KMS-11 (cell line): ENCODE measurements around the gene TEX13B.

ENCODE experiments used
- H2AFZ ChIP-seq: fragments of 200-600 bp; sonication (generic); 2 replicates; pipeline ENCODE4 v1.6.1; 2016; ENCODE audit warnings: antibody characterized with exemption, mixed run types, low read depth
- H3K27ac ChIP-seq: fragments of 200-600 bp; sonication (generic); 2 replicates; pipeline ENCODE4 v1.6.1; 2016; ENCODE audit warnings: mild to moderate bottlenecking, mixed run types
- H3K27me3 ChIP-seq: fragments of 200-600 bp; sonication (generic); 2 replicates; pipeline ENCODE4 v1.6.1; 2017; ENCODE audit warnings: mild to moderate bottlenecking, low read depth, mixed run types, moderate library complexity; ENCODE audit not compliant: insufficient read depth
- H3K36me3 ChIP-seq: fragments of 200-600 bp; sonication (generic); 2 replicates; pipeline ENCODE4 v1.6.1; 2017; ENCODE audit warnings: mild to moderate bottlenecking, mixed run types; ENCODE audit not compliant: insufficient read depth
- H3K4me1 ChIP-seq: fragments of 200-600 bp; sonication (generic); 2 replicates; pipeline ENCODE4 v1.6.1; 2016; ENCODE audit warnings: mild to moderate bottlenecking, low read depth, mixed run types; ENCODE audit not compliant: poor library complexity, severe bottlenecking
- H3K4me2 ChIP-seq: fragments of 200-600 bp; sonication (generic); 2 replicates; pipeline ENCODE4 v1.7.0; 2016; ENCODE audit warnings: mild to moderate bottlenecking, mixed run types
- H3K4me3 ChIP-seq: fragments of 200-600 bp; sonication (generic); IDR thresholded peaks from 2 replicates; pipeline ENCODE4 v1.6.1; 2017; ENCODE audit warnings: low read depth, low read length, mixed read lengths; ENCODE audit not compliant: insufficient read depth
- H3K79me2 ChIP-seq: fragments of 200-600 bp; sonication (generic); 2 replicates; pipeline ENCODE4 v1.6.1; 2016; ENCODE audit warnings: low read depth, mixed run types; ENCODE audit not compliant: insufficient read depth
- H3K9ac ChIP-seq: fragments of 200-600 bp; sonication (generic); 2 replicates; pipeline ENCODE4 v1.6.1; 2016; ENCODE audit warnings: mild to moderate bottlenecking, mixed run types
- H4K20me1 ChIP-seq: fragments of 200-600 bp; sonication (generic); 2 replicates; pipeline ENCODE4 v1.6.1; 2016; ENCODE audit warnings: mild to moderate bottlenecking, mixed run types; ENCODE audit not compliant: insufficient read depth
- CTCF ChIP-seq: fragments of 200-600 bp; sonication (generic); conservative IDR thresholded peaks from 2 replicates; pipeline ENCODE4 v1.6.1; 2017; ENCODE audit warnings: low read depth, mild to moderate bottlenecking, antibody characterized with exemption, low read length, moderate library complexity, mixed read lengths

The TEX13B gene

GRCh38 chrX:107982356-107982755, at the start of gene TEX13B:
TEX13B (minus strand) TSS chrX:107982370; CDS start chrX:107982127, 243 bp downstream.
- Histone ChIP-seq H3K4me1 (no peaks in the 10 kb centered on the region), H3K9ac (no peak within 1 kb of the TSS), H3K4me3 (no peak within 1 kb of the TSS), H3K36me3 (no peaks in the 10 kb centered on the region), H3K79me2 (no peaks in the 10 kb centered on the region), H3K4me2 (no peak within 1 kb of the TSS), H4K20me1 (no peaks in the 10 kb centered on the region), H2AFZ (no peak within 1 kb of the TSS), H3K27me3 (no peaks in the 10 kb centered on the region), H3K27ac (no peak within 1 kb of the TSS)
- no peak for TF ChIP-seq CTCF

- TF ChIP-seq CTCF, result no peak
- no peaks in the 10 kb centered on the region for H4K20me1 ChIP-seq
- H3K4me1 ChIP-seq, result no peaks in the 10 kb centered on the region
- H3K36me3 ChIP-seq, result no peaks in the 10 kb centered on the region
- no peaks in the 10 kb centered on the region for H3K27me3 ChIP-seq
- no peak overlapping the region for H2AFZ ChIP-seq
- H3K4me2 ChIP-seq, result no peak overlapping the region
- no peaks in the 10 kb centered on the region for H3K79me2 ChIP-seq
- H3K4me3 ChIP-seq, result no peak overlapping the region
- H3K9ac ChIP-seq, result no peak overlapping the region
- H3K27ac ChIP-seq, result no peak overlapping the region
These were observed 48.0 kb upstream of the TEX13B start for GRCh38 chrX:108029928-108030711.

- Histone ChIP-seq H2AFZ (no peak overlapping the region), H3K27ac (no peak overlapping the region), H3K9ac (no peak overlapping the region), H3K4me2 (no peak overlapping the region), H3K79me2 (no peaks in the 10 kb centered on the region), H3K36me3 (no peaks in the 10 kb centered on the region), H3K4me3 (no peak overlapping the region), H3K27me3 (no peaks in the 10 kb centered on the region), H4K20me1 (no peaks in the 10 kb centered on the region), H3K4me1 (no peaks in the 10 kb centered on the region)
- TF ChIP-seq CTCF, result no peak
These were observed 46.7 kb upstream of the TEX13B start for GRCh38 chrX:108028854-108029253.

- H3K79me2 ChIP-seq, result no peaks in the 10 kb centered on the region
- H3K27ac ChIP-seq, result no peak overlapping the region
- no peak overlapping the region for H3K4me2 ChIP-seq
- H3K27me3 ChIP-seq, result no peaks in the 10 kb centered on the region
- no peaks in the 10 kb centered on the region for H3K4me1 ChIP-seq
- H3K36me3 ChIP-seq, result no peaks in the 10 kb centered on the region
- TF ChIP-seq CTCF, result no peak
- H3K9ac ChIP-seq, result no peak overlapping the region
- H3K4me3 ChIP-seq, result no peak overlapping the region
- H4K20me1 ChIP-seq, result no peaks in the 10 kb centered on the region
- no peak overlapping the region for H2AFZ ChIP-seq
These were observed 43.9 kb upstream of the TEX13B start for GRCh38 chrX:108025954-108026600.
